Adrenal gland (tissue), 5 donors: Measurements from ENCODE around the gene SMPD3.

Experiments
- POLR2A ChIP-seq, 2 donors: fragments of 450-650 bp; IDR thresholded peaks; one replicate each; pipeline ENCODE4 v1.6.1; 2017; ENCODE audit warnings: antibody characterized with exemption in 2 of 2, mild to moderate bottlenecking in 2 of 2, moderate library complexity in 1 of 2
- TF ChIP-seq, protein P1 (sequence below), 6 experiments: fragments of 450-650 bp in 4 of 6; fragments of 200-600 bp in 2 of 6; sonication (generic) in 1 of 6; IDR thresholded peaks; 1 replicate in 5 of 6; 2 replicates in 1 of 6; pipeline versions ENCODE4 v1.5.1 to v1.8.0; 2016 to 2021; ENCODE audit warnings: antibody characterized with exemption in 6 of 6, mild to moderate bottlenecking in 2 of 6, moderate library complexity in 1 of 6
- donor health status: DM: no; HTN: no; CAD: no.

- TF ChIP-seq, protein P1, sequence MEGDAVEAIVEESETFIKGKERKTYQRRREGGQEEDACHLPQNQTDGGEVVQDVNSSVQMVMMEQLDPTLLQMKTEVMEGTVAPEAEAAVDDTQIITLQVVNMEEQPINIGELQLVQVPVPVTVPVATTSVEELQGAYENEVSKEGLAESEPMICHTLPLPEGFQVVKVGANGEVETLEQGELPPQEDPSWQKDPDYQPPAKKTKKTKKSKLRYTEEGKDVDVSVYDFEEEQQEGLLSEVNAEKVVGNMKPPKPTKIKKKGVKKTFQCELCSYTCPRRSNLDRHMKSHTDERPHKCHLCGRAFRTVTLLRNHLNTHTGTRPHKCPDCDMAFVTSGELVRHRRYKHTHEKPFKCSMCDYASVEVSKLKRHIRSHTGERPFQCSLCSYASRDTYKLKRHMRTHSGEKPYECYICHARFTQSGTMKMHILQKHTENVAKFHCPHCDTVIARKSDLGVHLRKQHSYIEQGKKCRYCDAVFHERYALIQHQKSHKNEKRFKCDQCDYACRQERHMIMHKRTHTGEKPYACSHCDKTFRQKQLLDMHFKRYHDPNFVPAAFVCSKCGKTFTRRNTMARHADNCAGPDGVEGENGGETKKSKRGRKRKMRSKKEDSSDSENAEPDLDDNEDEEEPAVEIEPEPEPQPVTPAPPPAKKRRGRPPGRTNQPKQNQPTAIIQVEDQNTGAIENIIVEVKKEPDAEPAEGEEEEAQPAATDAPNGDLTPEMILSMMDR (IDR thresholded peaks at IDR 0.05), result no peak
- no peak for TF ChIP-seq POLR2A (IDR thresholded peaks at IDR 0.05)
Measured at GRCh38 chr16:68335175-68335574, 113.1 kb downstream of the SMPD3 start.
